Measurements from ENCODE around the gene RBM39. TPM values are rescaled to one million over a fixed set of nuclear protein-coding genes. Genes with fewer than 3 reads are reported as not detected.

The RBM39 gene
- total and polyA plus RNA-seq, 9 of the 15 experiments (the other 6 are each of a cell fraction or from before 2014, with no cell fraction given), result 143 to 319 (median 228) TPM

- TF ChIP-seq MLLT1 (IDR thresholded peaks at IDR 0.05) (no peak), EGR1 (conservative IDR thresholded peaks at IDR 0.05) (peak; percentile 42), RB1 (IDR thresholded peaks at IDR 0.05; ENCODE audit: low read depth) (no peak; the same call in none of the 2 replicates), ZNF77 (CRISPR knock-in tag; IDR thresholded peaks at IDR 0.05) (no peak), BCL6 (CRISPR knock-in tag; IDR thresholded peaks at IDR 0.05) (no peak), POLR2H (tag; IDR thresholded peaks at IDR 0.05; ENCODE audit: low read depth) (no peak), CHCHD3 (CRISPR knock-in tag; IDR thresholded peaks at IDR 0.05) (no peak), FOSL1 (tag; conservative IDR thresholded peaks at IDR 0.05) (peak; percentile 65), NCOA1 (IDR thresholded peaks at IDR 0.05; ENCODE audit: low read depth) (peak; percentile 47; the same call in 1 of the 2 replicates), ILK (tag; IDR thresholded peaks at IDR 0.05; ENCODE audit: borderline replicate concordance, low read depth) (no peak), VEZF1 (CRISPR knock-in tag; IDR thresholded peaks at IDR 0.05) (peak; percentile 86), HES1 (IDR thresholded peaks at IDR 0.05; ENCODE audit: low read depth) (no peak), DEAF1 (CRISPR knock-in tag; IDR thresholded peaks at IDR 0.05) (no peak), DIDO1 (tag; IDR thresholded peaks at IDR 0.05; ENCODE audit: low read depth) (no peak), FIP1L1 (IDR thresholded peaks at IDR 0.05; ENCODE audit: low read depth, low read length, poor library complexity, severe bottlenecking) (peak; percentile 57), SIRT6 (IDR thresholded peaks at IDR 0.05; ENCODE audit: low read depth, low read length) (no peak), YBX1 (IDR thresholded peaks at IDR 0.05) (no peak), MTA3 (IDR thresholded peaks at IDR 0.05; ENCODE audit: borderline replicate concordance) (no peak; the same call in 1 of the 2 replicates), MCM5 (IDR thresholded peaks at IDR 0.05; ENCODE audit: low read depth) (no peak), NELFE (IDR thresholded peaks at IDR 0.05; ENCODE audit: insufficient read depth, insufficient read length) (no peak), MAZ (CRISPR knock-in tag; conservative IDR thresholded peaks at IDR 0.05 in 1 of 2, IDR thresholded peaks at IDR 0.05 in 1 of 2) (peak; percentile 50 to 52; a peak in 3 of 4 replicates), CEBPB (tag; IDR thresholded peaks at IDR 0.05) (no peak), CCNT2 (IDR thresholded peaks at IDR 0.05; ENCODE audit: borderline replicate concordance, extremely low read depth, insufficient read length, low read depth, low read length) (peak; percentile 89)
Observed at GRCh38 chr20:35771689-35772562, 29.9 kb upstream of the RBM39 start, which contains the start of gene PHF20 (continued).
